Parathyroid adenoma (tissue), 2 donors: ENCODE results near the gene IL4R.
"Not testable (repeated sequence)": the region's sequence is repeated elsewhere in the genome, so short reads cannot be mapped to it uniquely, and the experiment has no call there.

Source experiments
- H2AFZ ChIP-seq: fragments of 300-600 bp; sonication (generic); one replicate; pipeline ENCODE4 v1.7.0; 2017; ENCODE audit warnings: antibody characterized with exemption, mild to moderate bottlenecking
- H3K27ac ChIP-seq: fragments of 300-600 bp; sonication (generic); one replicate; pipeline ENCODE4 v1.7.0; 2017
- H3K27me3 ChIP-seq: fragments of 300-600 bp; sonication (generic); one replicate; pipeline ENCODE4 v1.7.0; 2017; ENCODE audit warnings: low read length; ENCODE audit not compliant: control insufficient read depth, insufficient read depth
- H3K36me3 ChIP-seq: fragments of 300-600 bp; sonication (generic); one replicate; pipeline ENCODE4 v1.7.0; 2017; ENCODE audit warnings: low read length; ENCODE audit not compliant: control insufficient read depth, insufficient read depth
- H3K4me1 ChIP-seq: fragments of 300-600 bp; sonication (generic); one replicate; pipeline ENCODE4 v1.7.0; 2017; ENCODE audit warnings: control low read depth
- H3K4me2 ChIP-seq: fragments of 300-600 bp; sonication (generic); one replicate; pipeline ENCODE4 v1.7.0; 2017; ENCODE audit warnings: low read length
- H3K4me3 ChIP-seq: fragments of 300-600 bp; sonication (generic); one replicate; pipeline ENCODE4 v1.7.0; 2017; ENCODE audit warnings: low read depth, low read length
- H3K79me2 ChIP-seq: fragments of 300-600 bp; sonication (generic); one replicate; pipeline ENCODE4 v1.7.0; 2017; ENCODE audit warnings: control low read depth
- H3K9ac ChIP-seq: fragments of 300-600 bp; sonication (generic); one replicate; pipeline ENCODE4 v1.7.0; 2017; ENCODE audit warnings: mild to moderate bottlenecking
- H3K9me3 ChIP-seq: fragments of 300-600 bp; sonication (generic); one replicate; pipeline ENCODE4 v1.7.0; 2017; ENCODE audit warnings: low read length; ENCODE audit not compliant: control insufficient read depth
- CTCF ChIP-seq: fragments of 300-600 bp; sonication (generic); IDR thresholded peaks from one replicate; pipeline ENCODE4 v1.7.0; 2017; ENCODE audit warnings: antibody characterized with exemption, mild to moderate bottlenecking
- donor health status: primary hyperparathyroidism.

IL4R gene

GRCh38 chr16:27394516-27394915 lies 80.7 kb downstream of the IL4R start:
- no peaks in the 10 kb centered on the region for H3K9me3 ChIP-seq
- no peak for TF ChIP-seq CTCF

DNA sequence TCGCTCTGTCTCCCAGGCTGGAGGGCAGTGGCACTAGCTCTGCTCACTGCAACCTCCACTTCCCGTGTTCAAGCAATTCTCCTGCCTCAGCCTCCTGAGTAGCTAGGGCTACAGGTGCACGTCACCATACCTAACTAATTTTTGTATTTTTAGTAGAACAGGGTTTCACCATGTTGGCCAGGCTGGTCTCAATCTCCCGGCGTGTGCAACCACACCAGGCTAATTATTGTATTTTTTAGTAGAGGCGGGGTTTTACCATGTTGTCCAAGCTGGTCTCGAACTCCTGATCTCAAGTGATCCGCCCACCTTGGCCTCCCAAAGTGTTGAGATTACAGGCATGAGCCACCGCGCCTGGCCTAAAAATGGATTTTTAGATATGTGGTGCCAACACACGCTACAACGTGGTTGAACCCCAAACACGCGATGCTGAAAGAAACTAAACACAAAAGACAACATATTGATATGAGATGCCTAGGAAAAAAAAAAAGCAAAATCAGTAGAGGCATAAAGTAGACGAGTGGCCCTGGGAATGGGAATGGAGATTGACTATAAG lies 84.6 kb downstream of the IL4R start:
- not testable (repeated sequence) for H3K79me2 ChIP-seq, H3K27ac ChIP-seq, H3K4me2 ChIP-seq, H3K27me3 ChIP-seq, H2AFZ ChIP-seq, H3K4me3 ChIP-seq, H3K4me1 ChIP-seq, H3K9me3 ChIP-seq, H3K9ac ChIP-seq, H3K36me3 ChIP-seq

More at GRCh38 chr16:27394516-27394915, 80.7 kb downstream of the IL4R start:
- Histone ChIP-seq H3K4me2 (no peak overlapping the region), H3K36me3 (no peaks in the 10 kb centered on the region), H3K9ac (no peak overlapping the region), H3K4me1 (no peaks in the 10 kb centered on the region), H2AFZ (no peak overlapping the region), H3K4me3 (no peak overlapping the region), H3K79me2 (no peaks in the 10 kb centered on the region), H3K27ac (no peak overlapping the region), H3K27me3 (peaks cover 2% of the 10 kb centered on the region)

DNA sequence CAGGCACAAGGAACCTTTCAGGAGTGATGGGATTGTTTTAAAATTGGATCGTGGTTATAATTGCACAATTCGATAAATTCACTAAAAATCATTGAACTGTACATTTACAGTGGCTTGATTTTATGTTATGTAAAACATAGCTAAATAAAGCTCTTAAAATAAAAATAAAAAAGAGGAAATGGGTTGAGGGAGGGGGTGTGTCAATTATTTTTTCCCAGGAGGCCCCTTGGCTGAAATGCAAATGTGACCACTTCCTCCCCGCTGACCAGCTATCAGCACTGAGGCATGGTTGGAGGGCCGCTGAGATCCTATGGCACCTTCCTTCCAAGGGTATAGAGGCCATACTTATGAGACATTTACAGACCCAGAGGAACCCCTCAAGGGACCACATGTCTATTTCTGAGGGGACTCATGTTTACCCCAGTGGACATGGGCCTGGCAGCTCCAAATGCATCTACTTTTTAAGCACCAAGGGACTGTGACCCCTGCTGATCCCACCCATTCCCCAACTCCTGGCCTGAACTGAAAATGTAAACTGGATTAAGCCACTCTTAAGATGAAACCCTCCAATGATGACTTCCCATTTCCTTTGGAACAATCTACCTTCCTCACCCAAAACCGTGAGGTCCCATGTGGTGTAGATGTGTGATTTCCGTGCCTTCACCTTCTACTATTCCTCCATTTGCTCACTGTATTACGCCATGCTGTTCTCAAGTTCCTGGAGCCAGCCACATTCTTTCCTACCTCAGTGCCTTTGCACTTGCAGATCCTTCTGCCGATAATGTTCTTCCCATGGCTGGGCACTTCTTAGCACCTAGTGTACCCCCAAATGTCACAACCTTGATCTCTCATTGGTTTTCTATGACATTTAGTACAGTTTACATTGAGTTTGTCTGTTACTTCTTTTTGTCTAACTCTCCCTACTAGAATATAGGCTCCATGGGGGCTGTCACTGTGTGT lies 85.4 kb downstream of the IL4R start:
- H3K4me3 ChIP-seq, result no peak overlapping the region
- no peak overlapping the region for H3K9ac ChIP-seq
- no peak overlapping the region for H3K4me2 ChIP-seq
- H3K9me3 ChIP-seq, result no peaks in the 10 kb centered on the region
- H3K27ac ChIP-seq, result no peak overlapping the region
- no peaks in the 10 kb centered on the region for H3K27me3 ChIP-seq
- H3K36me3 ChIP-seq, result no peaks in the 10 kb centered on the region
- no peak overlapping the region for H2AFZ ChIP-seq
- H3K4me1 ChIP-seq, result no peaks in the 10 kb centered on the region
- TF ChIP-seq CTCF, result no peak
- H3K79me2 ChIP-seq, result no peaks in the 10 kb centered on the region

GRCh38 chr16:27399969-27400368 lies 86.2 kb downstream of the IL4R start:
- H3K9me3 ChIP-seq, result no peaks in the 10 kb centered on the region
- H3K36me3 ChIP-seq, result no peaks in the 10 kb centered on the region
- no peak overlapping the region for H3K4me2 ChIP-seq
- H2AFZ ChIP-seq, result no peak overlapping the region
- no peaks in the 10 kb centered on the region for H3K79me2 ChIP-seq
- no peak for TF ChIP-seq CTCF
- H3K4me3 ChIP-seq, result no peak overlapping the region
- no peaks in the 10 kb centered on the region for H3K4me1 ChIP-seq
- H3K27ac ChIP-seq, result no peak overlapping the region
- H3K27me3 ChIP-seq, result no peaks in the 10 kb centered on the region
- H3K9ac ChIP-seq, result no peak overlapping the region

DNA sequence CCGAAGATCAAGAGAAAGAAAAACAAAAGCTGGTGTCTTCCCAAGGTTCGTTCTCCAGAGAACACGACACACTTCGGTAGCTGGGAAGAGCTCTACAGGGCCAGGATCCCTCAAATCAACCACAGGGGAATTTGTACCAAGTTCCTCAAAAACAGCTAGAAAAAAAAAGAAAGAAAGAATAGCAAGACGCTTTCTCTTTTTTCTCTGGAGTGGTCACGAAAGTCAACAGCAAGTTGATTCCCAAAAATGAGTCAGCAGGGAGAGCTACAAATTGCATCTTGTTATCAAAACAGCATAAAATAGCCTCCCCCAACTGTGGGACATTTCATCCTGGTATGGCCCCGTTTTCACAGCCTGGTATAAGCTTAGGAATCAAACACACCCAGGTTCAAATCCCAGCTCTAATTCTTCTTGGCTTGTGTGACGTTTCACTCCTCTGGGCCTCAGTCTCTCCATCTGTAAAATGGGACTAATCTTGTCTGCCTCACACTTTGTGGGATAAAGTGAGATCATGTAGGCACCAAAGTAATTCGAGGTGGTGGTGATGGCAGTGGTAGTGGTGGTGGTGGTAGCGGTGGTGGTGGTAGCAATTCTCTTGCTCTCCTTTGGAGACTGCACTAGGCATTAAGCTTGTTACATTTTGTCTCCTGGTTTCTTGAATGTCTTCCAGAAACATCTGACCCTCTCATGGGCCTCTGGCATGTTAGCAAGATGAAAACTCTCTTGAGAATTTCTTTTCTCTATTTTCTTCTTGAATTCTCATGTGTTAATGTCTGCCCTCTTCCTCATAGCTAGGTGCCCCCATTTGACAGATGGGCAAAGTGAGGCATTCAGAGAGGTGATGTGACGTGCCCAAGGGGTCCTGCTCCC lies 87.2 kb downstream of the IL4R start:
- no peaks in the 10 kb centered on the region for H3K36me3 ChIP-seq
- H3K4me3 ChIP-seq, result no peak overlapping the region
- H3K9ac ChIP-seq, result no peak overlapping the region
- H3K4me1 ChIP-seq, result no peaks in the 10 kb centered on the region
- peak overlapping the region; percentile 51 for H2AFZ ChIP-seq
- H3K27ac ChIP-seq, result no peak overlapping the region
- H3K4me2 ChIP-seq, result no peak overlapping the region
- no peaks in the 10 kb centered on the region for H3K9me3 ChIP-seq
- no peaks in the 10 kb centered on the region for H3K27me3 ChIP-seq
- no peak for TF ChIP-seq CTCF
- no peaks in the 10 kb centered on the region for H3K79me2 ChIP-seq
